GM23248 (cell line): ENCODE data around the gene KLHL6. TPM values are rescaled to one million over a fixed set of nuclear protein-coding genes. Genes with fewer than 3 reads are reported as not detected.

Experiments
- DNase-seq: peaks from one replicate; pipeline ENCODE4 v3.0.0-alpha.2; 2015
- H2AFZ ChIP-seq: fragments of 200-600 bp; sonication (generic); 2 replicates; pipeline ENCODE4 v1.6.1; 2016; ENCODE audit warnings: antibody characterized with exemption
- H3F3A ChIP-seq: fragments of 200-600 bp; sonication (generic); 2 replicates; pipeline ENCODE4 v1.6.1; 2016; ENCODE audit warnings: mild to moderate bottlenecking, antibody characterized with exemption, mixed run types; ENCODE audit not compliant: insufficient read depth
- H3K27ac ChIP-seq: fragments of 200-600 bp; sonication (generic); 2 replicates; pipeline ENCODE4 v1.5.1; 2016; ENCODE audit warnings: mild to moderate bottlenecking
- H3K27me3 ChIP-seq: fragments of 200-600 bp; sonication (generic); replicated peaks from 2 replicates; pipeline ENCODE4 v1.6.1; 2016; ENCODE audit warnings: mild to moderate bottlenecking; ENCODE audit not compliant: insufficient read depth
- H3K36me3 ChIP-seq: fragments of 200-600 bp; sonication (generic); 2 replicates; pipeline ENCODE4 v1.6.1; 2016; ENCODE audit warnings: low read depth, mild to moderate bottlenecking
- H3K4me1 ChIP-seq: fragments of 200-600 bp; sonication (generic); 2 replicates; pipeline ENCODE4 v1.6.1; 2016; ENCODE audit warnings: mild to moderate bottlenecking; ENCODE audit not compliant: insufficient read depth
- H3K4me2 ChIP-seq: fragments of 200-600 bp; sonication (generic); one replicate; pipeline ENCODE4 v1.6.1; 2016; ENCODE audit warnings: mild to moderate bottlenecking; ENCODE audit not compliant: unreplicated experiment
- H3K4me3 ChIP-seq: fragments of 200-600 bp; sonication (generic); 2 replicates; pipeline ENCODE4 v1.5.1; 2016; ENCODE audit warnings: mild to moderate bottlenecking
- H3K79me2 ChIP-seq: fragments of 200-600 bp; sonication (generic); 2 replicates; pipeline ENCODE4 v1.6.1; 2016; ENCODE audit warnings: mild to moderate bottlenecking; ENCODE audit not compliant: insufficient read depth
- H3K9ac ChIP-seq: fragments of 200-600 bp; sonication (generic); 2 replicates; pipeline ENCODE4 v1.6.1; 2016; ENCODE audit warnings: mild to moderate bottlenecking
- H3K9me2 ChIP-seq: fragments of 200-600 bp; sonication (generic); 2 replicates; pipeline ENCODE4 v1.6.1; 2016; ENCODE audit warnings: mixed run types, mild to moderate bottlenecking, moderate library complexity; ENCODE audit not compliant: insufficient read depth
- H3K9me3 ChIP-seq: fragments of 200-600 bp; sonication (generic); one replicate; pipeline ENCODE4 v1.6.1; 2017; ENCODE audit warnings: low read depth
- H4K20me1 ChIP-seq: fragments of 200-600 bp; sonication (generic); 2 replicates; pipeline ENCODE4 v1.6.0; 2016; ENCODE audit not compliant: insufficient read depth
- EZH2 ChIP-seq: fragments of 200-600 bp; sonication (generic); IDR thresholded peaks from 2 replicates; pipeline ENCODE4 v1.6.1; 2018; ENCODE audit warnings: antibody characterized with exemption, mild to moderate bottlenecking; ENCODE audit not compliant: insufficient read depth, poor library complexity, severe bottlenecking
- EZH2phosphoT487 ChIP-seq: fragments of 200-600 bp; sonication (generic); IDR thresholded peaks from 2 replicates; pipeline ENCODE4 v1.6.1; 2018; ENCODE audit warnings: antibody characterized with exemption, moderate library complexity, mild to moderate bottlenecking, low read depth; ENCODE audit not compliant: insufficient read depth
- WGBS, 2 experiments: methylation state at CpG; one replicate each; pipeline ENCODE4 v1.1.6; 2015 to 2017; ENCODE audit warnings: low lambda C conversion rate in 2 of 2, low coverage in 1 of 2; ENCODE audit errors: missing lambda C conversion rate in 2 of 2; 5-methylcytosine and 5-hydroxymethylcytosine counted together
- in situ Hi-C: fragments of 300-500 bp; cut with MboI; formaldehyde crosslinking; loops from 2 replicates; pipeline ENCODE4 v1.15.0; 2020
- polyA plus RNA-seq: library from polyadenylated mRNA; unstranded; fragments of >200 nt; fragmentation: Nextera tagmentation; extraction: Ambion mirVana; gene quantifications from 2 replicates; pipeline ENCODE4 v1.2.1, GENCODE V29; 2016
- total RNA-seq: library from RNA; depleted of rRNA; stranded (reverse); fragments of >200 nt; shearing (Covaris generic); gene quantifications from 2 replicates; pipeline ENCODE4 v1.2.3, GENCODE V29; 2014

The KLHL6 gene
- total and polyA plus RNA-seq, 2 experiments from 2014 or later: not detected

DNA sequence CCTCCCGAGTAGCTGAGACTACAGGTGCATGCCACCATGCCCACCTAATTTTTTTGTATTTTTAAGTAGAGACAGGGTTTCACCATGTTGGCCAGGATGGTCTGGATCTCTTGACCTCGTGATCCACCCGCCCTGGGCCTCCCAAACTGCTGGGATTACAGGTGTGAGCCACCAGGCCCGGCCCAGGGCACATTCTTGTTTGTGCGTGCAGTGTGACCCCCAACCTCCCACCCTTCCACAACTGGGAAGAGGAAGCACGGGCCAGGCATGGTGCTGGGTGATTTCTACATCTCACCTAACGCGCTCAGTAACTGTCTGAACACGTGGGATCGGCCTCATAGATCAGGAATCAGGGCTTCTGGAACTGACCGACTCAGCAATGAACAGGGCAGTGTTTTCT lies 48.0 kb downstream of the KLHL6 start:
- Histone ChIP-seq H3F3A (no peaks in the 10 kb centered on the region), H3K9me3 (no peaks in the 10 kb centered on the region), H2AFZ (no peak overlapping the region), H3K27me3 (no peaks in the 10 kb centered on the region; the same call in 1 of the 2 replicates), H3K9me2 (no peaks in the 10 kb centered on the region), H4K20me1 (no peaks in the 10 kb centered on the region), H3K4me1 (no peaks in the 10 kb centered on the region), H3K4me3 (no peak overlapping the region), H3K4me2 (no peak overlapping the region), H3K9ac (no peak overlapping the region), H3K27ac (no peak overlapping the region), H3K79me2 (no peaks in the 10 kb centered on the region), H3K36me3 (no peaks in the 10 kb centered on the region)
- 58 to 63% methylated on average over 11 of the region's 11 CpGs for WGBS, 2 experiments
- DNase-seq: no peak
- no peak for TF ChIP-seq EZH2
- TF ChIP-seq EZH2phosphoT487: no peak
- in situ Hi-C loops: no loop called here

- no peaks in the 10 kb centered on the region for H3K36me3 ChIP-seq
- H3F3A ChIP-seq: no peaks in the 10 kb centered on the region
- no peak for TF ChIP-seq EZH2phosphoT487
- TF ChIP-seq EZH2: no peak
- DNase-seq: peak; percentile 9
- H3K9me3 ChIP-seq: no peaks in the 10 kb centered on the region
- 25 to 30% methylated on average over 3 of the region's 3 CpGs for WGBS, 2 experiments
- peaks cover 4% of the 10 kb centered on the region; the same call in 1 of the 2 replicates for H3K27me3 ChIP-seq
- H3K79me2 ChIP-seq: no peaks in the 10 kb centered on the region
- no peak overlapping the region for H3K4me2 ChIP-seq
- in situ Hi-C loops: no loop called here
- no peaks in the 10 kb centered on the region for H3K4me1 ChIP-seq
- H4K20me1 ChIP-seq: no peaks in the 10 kb centered on the region
- no peak overlapping the region for H3K27ac ChIP-seq
- no peaks in the 10 kb centered on the region for H3K9me2 ChIP-seq
- no peak overlapping the region for H3K9ac ChIP-seq
- no peak overlapping the region for H3K4me3 ChIP-seq
- H2AFZ ChIP-seq: no peak overlapping the region
Observed at GRCh38 chr3:183506674-183507320, 48.7 kb downstream of the KLHL6 start.

GRCh38 chr3:183504597-183504996 lies 50.9 kb downstream of the KLHL6 start:
- no peak for DNase-seq
- in situ Hi-C loops: no loop called here
- H3K27me3 ChIP-seq: peaks cover 15% of the 10 kb centered on the region
- TF ChIP-seq EZH2: no peak
- no peak for TF ChIP-seq EZH2phosphoT487
- H3K4me1 ChIP-seq: no peaks in the 10 kb centered on the region
- no peaks in the 10 kb centered on the region for H3F3A ChIP-seq
- no peak overlapping the region for H2AFZ ChIP-seq
- no peak overlapping the region for H3K9ac ChIP-seq
- no peak overlapping the region for H3K27ac ChIP-seq
- H3K79me2 ChIP-seq: no peaks in the 10 kb centered on the region
- H3K9me2 ChIP-seq: no peaks in the 10 kb centered on the region
- no peaks in the 10 kb centered on the region for H3K9me3 ChIP-seq
- no peak overlapping the region for H3K4me3 ChIP-seq
- H4K20me1 ChIP-seq: no peaks in the 10 kb centered on the region
- H3K4me2 ChIP-seq: no peak overlapping the region
- 73 to 79% methylated on average over 1 of the region's 1 CpG for WGBS, 2 experiments
- no peaks in the 10 kb centered on the region for H3K36me3 ChIP-seq

DNA sequence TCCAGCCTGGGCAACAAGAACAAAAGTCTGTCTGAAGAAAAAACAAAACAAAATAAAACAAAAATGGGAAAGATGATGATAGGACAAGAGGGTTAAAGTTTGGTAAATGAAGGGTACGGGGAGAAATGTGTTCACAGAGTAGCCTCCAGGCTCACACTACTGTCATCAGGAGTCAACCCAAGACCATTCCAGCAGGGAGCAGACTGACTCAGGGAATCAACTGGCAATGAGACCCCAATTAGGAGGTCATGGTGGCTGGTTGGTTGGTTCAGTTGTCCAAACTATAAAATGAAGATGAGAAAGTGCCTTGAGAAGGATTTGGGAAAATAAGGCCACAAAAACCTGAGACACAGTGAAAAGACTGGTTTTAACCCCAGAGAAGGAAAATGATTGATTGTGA lies 51.8 kb downstream of the KLHL6 start:
- H3K4me1 ChIP-seq: no peaks in the 10 kb centered on the region
- H4K20me1 ChIP-seq: no peaks in the 10 kb centered on the region
- no peak overlapping the region for H3K9ac ChIP-seq
- H3F3A ChIP-seq: no peaks in the 10 kb centered on the region
- no peak for TF ChIP-seq EZH2phosphoT487
- no peak for TF ChIP-seq EZH2
- no peak overlapping the region for H3K4me2 ChIP-seq
- no peak overlapping the region for H3K4me3 ChIP-seq
- H3K36me3 ChIP-seq: no peaks in the 10 kb centered on the region
- 16 to 28% methylated on average over 1 of the region's 1 CpG for WGBS, 2 experiments
- H3K79me2 ChIP-seq: no peaks in the 10 kb centered on the region
- peaks cover 15% of the 10 kb centered on the region for H3K27me3 ChIP-seq
- no peak overlapping the region for H3K27ac ChIP-seq
- H3K9me3 ChIP-seq: no peaks in the 10 kb centered on the region
- in situ Hi-C loops: no loop called here
- no peak for DNase-seq
- H3K9me2 ChIP-seq: no peaks in the 10 kb centered on the region
- no peak overlapping the region for H2AFZ ChIP-seq
